Endothelial cell of umbilical vein (primary cell): ENCODE results near the gene OAF. TPM values are rescaled to one million over a fixed set of nuclear protein-coding genes. Genes with fewer than 3 reads are reported as not detected.

Source experiments
- BruUV-seq: library from RNA; stranded (reverse); fragments of 400-500 nt; replicated peaks from 2 replicates; lab custom pipeline; 2021; lab: Mats Ljungman, UMichigan
- CTCF ChIA-PET: fragments of 300-600, 350-600 bp; sonication (Branson Sonifier 250); formaldehyde crosslinking; loops from one replicate; lab custom pipeline; 2021; ENCODE audit warnings: antibody characterized with exemption, inconsistent platforms; lab: Charles Lee
- POLR2A ChIA-PET: fragments of 300-600, 350-600 bp; sonication (Branson Sonifier 250); formaldehyde crosslinking; loops from one replicate; lab custom pipeline; 2021; ENCODE audit warnings: antibody characterized with exemption, inconsistent platforms; lab: Charles Lee
- DNase-seq: peaks from one replicate; pipeline ENCODE4 v3.0.0-alpha.2; 2011; ENCODE audit warnings: low read depth, low spot score
- FAIRE-seq: peaks from 2 replicates; lab custom pipeline; 2011; peaks lifted over from hg19 to GRCh38; lab: Jason Lieb, UNC
- H2AFZ ChIP-seq: 2 replicates; pipeline ENCODE4 v1.6.0; 2012; ENCODE audit warnings: low read depth, low read length, control low read depth, inconsistent platforms
- H3K27ac ChIP-seq: 2 replicates; pipeline ENCODE4 v1.5.1; 2011; ENCODE audit warnings: low read depth, mild to moderate bottlenecking, control low read depth, low read length, moderate library complexity; ENCODE audit not compliant: insufficient read depth
- H3K27me3 ChIP-seq, 2 experiments: 2 replicates each; pipeline versions ENCODE4 v1.6.0 to v1.6.1; 2011; ENCODE audit warnings: low read length in 2 of 2, mixed read lengths in 1 of 2; ENCODE audit not compliant: control insufficient read depth in 2 of 2, insufficient read depth in 2 of 2
- H3K36me3 ChIP-seq, 2 experiments: 2 replicates in 1 of 2; 3 replicates in 1 of 2; pipeline ENCODE4 v1.5.1; 2011; ENCODE audit warnings: low read length in 2 of 2, mild to moderate bottlenecking in 1 of 2, moderate library complexity in 1 of 2; ENCODE audit not compliant: control insufficient read depth in 2 of 2, insufficient read depth in 2 of 2; ENCODE audit errors: extremely low read depth in 1 of 2
- H3K4me1 ChIP-seq: 3 replicates; pipeline ENCODE4 v1.5.1; 2011; ENCODE audit warnings: mild to moderate bottlenecking, low read length; ENCODE audit not compliant: control insufficient read depth, insufficient read depth; ENCODE audit errors: extremely low read depth
- H3K4me2 ChIP-seq: 2 replicates; pipeline ENCODE4 v1.6.1; 2011; ENCODE audit warnings: low read length, control low read depth, mixed read lengths; ENCODE audit not compliant: insufficient read depth
- H3K4me3 ChIP-seq, 3 experiments: fragments of 200-600 bp in 1 of 3; sonication (generic), shearing (Covaris generic) in 1 of 3; replicated peaks in 1 of 3; 2 replicates each; pipeline ENCODE4 v1.5.1; 2011 to 2016; ENCODE audit warnings: control low read depth in 3 of 3, low read length in 3 of 3, mild to moderate bottlenecking in 2 of 3, inconsistent platforms in 1 of 3, low read depth in 1 of 3, moderate library complexity in 1 of 3; ENCODE audit not compliant: insufficient read depth in 1 of 3
- H3K79me2 ChIP-seq: 2 replicates; pipeline ENCODE4 v1.6.0; 2012; ENCODE audit warnings: low read length, inconsistent platforms; ENCODE audit not compliant: control insufficient read depth, insufficient read depth
- H3K9ac ChIP-seq: replicated peaks from 2 replicates; pipeline ENCODE3; 2011; ENCODE audit warnings: low read length, control low read depth; ENCODE audit not compliant: insufficient read depth; ENCODE audit errors: extremely low read depth
- H3K9me1 ChIP-seq: replicated peaks from 3 replicates; pipeline ENCODE4 v1.6.0; 2011; ENCODE audit warnings: mild to moderate bottlenecking, low read length; ENCODE audit not compliant: control insufficient read depth, insufficient read depth; ENCODE audit errors: extremely low read depth
- H3K9me3 ChIP-seq: replicated peaks from 2 replicates; pipeline ENCODE4 v1.5.1; 2012; ENCODE audit warnings: low read length, inconsistent platforms; ENCODE audit not compliant: control insufficient read depth, insufficient read depth
- H4K20me1 ChIP-seq: replicated peaks from 2 replicates; pipeline ENCODE3; 2011; ENCODE audit warnings: mild to moderate bottlenecking, low read length; ENCODE audit not compliant: control insufficient read depth, insufficient read depth; ENCODE audit errors: extremely low read depth
- CTCF ChIP-seq, 2 donors: IDR thresholded peaks; 1 replicate in 1 of 2; 2 replicates in 1 of 2; pipeline ENCODE4 v1.5.1; 2011; ENCODE audit warnings: low read length in 2 of 2, mild to moderate bottlenecking in 2 of 2, moderate library complexity in 2 of 2, control low read depth in 1 of 2, inconsistent platforms in 1 of 2, low read depth in 1 of 2; ENCODE audit not compliant: insufficient read depth in 1 of 2; ENCODE audit errors: extremely low read depth in 1 of 2
- EZH2 ChIP-seq: IDR thresholded peaks from 2 replicates; pipeline ENCODE4 v1.6.1; 2012; ENCODE audit warnings: borderline replicate concordance, low read depth, mild to moderate bottlenecking, moderate library complexity, low read length, inconsistent platforms; ENCODE audit not compliant: severe bottlenecking
- FOS ChIP-seq: IDR thresholded peaks from 2 replicates; pipeline ENCODE4 v1.6.1; 2011; ENCODE audit warnings: mild to moderate bottlenecking, low read length, moderate library complexity, borderline replicate concordance; ENCODE audit not compliant: insufficient read depth
- GATA2 ChIP-seq: IDR thresholded peaks from 2 replicates; pipeline ENCODE4 v1.7.0; 2011; ENCODE audit warnings: low read depth, mild to moderate bottlenecking, moderate library complexity, mixed read lengths, low read length; ENCODE audit not compliant: insufficient read length, insufficient read depth
- JUN ChIP-seq: IDR thresholded peaks from 2 replicates; pipeline ENCODE4 v1.6.1; 2011; ENCODE audit warnings: borderline replicate concordance, low read depth; ENCODE audit not compliant: insufficient read length, insufficient read depth
- MYC ChIP-seq: IDR thresholded peaks from one replicate; pipeline ENCODE4 v1.6.1; 2011; ENCODE audit warnings: mild to moderate bottlenecking, low read depth, low read length
- POLR2A ChIP-seq: IDR thresholded peaks from 2 replicates; pipeline ENCODE4 v1.6.1; 2012; ENCODE audit warnings: low read depth, mild to moderate bottlenecking, control low read depth, low read length
- POLR2AphosphoS5 ChIP-seq: IDR thresholded peaks from 2 replicates; pipeline ENCODE4 v1.6.1; 2012; ENCODE audit warnings: low read depth, mild to moderate bottlenecking, control low read depth, low read length, moderate library complexity; ENCODE audit not compliant: insufficient read depth
- dilution Hi-C: fragments of 300-500 bp; cut with MboI; formaldehyde crosslinking; loops from one replicate; pipeline ENCODE4 v1.15.0; 2019; ENCODE audit warnings: low sequenced_read_pairs; ENCODE audit not compliant: extremely low pct_ligation_motif_present
- intact Hi-C: fragments of 100-400 bp; cut with micrococcal nuclease; formaldehyde crosslinking; loops from one replicate; pipeline ENCODE4 v1.10.0; 2022
- polyA plus RNA-seq, 4 experiments: library from polyadenylated mRNA; depleted of rRNA in 3 of 4; stranded (reverse) in 3 of 4; unstranded in 1 of 4; fragments of >200 nt; gene quantifications; 2 replicates each; pipeline versions ENCODE4 v1.2.1 to v1.2.3, GENCODE V29; 2011 to 2012; ENCODE audit warnings: missing spikeins in 1 of 4
- total RNA-seq: library from RNA; stranded (reverse); gene quantifications from 2 replicates; pipeline ENCODE4 v1.2.3, GENCODE V29; 2021
- TF ChIP-seq, protein P1 (sequence below): IDR thresholded peaks from 2 replicates; pipeline ENCODE4 v1.6.1; 2011; ENCODE audit not compliant: insufficient read depth, insufficient read length

Gene OAF
- total and polyA plus RNA-seq, 2 donors (not counting 3 experiments of a cell fraction or from before 2014, with no cell fraction given): 32.1 to 33.8 TPM

DNA sequence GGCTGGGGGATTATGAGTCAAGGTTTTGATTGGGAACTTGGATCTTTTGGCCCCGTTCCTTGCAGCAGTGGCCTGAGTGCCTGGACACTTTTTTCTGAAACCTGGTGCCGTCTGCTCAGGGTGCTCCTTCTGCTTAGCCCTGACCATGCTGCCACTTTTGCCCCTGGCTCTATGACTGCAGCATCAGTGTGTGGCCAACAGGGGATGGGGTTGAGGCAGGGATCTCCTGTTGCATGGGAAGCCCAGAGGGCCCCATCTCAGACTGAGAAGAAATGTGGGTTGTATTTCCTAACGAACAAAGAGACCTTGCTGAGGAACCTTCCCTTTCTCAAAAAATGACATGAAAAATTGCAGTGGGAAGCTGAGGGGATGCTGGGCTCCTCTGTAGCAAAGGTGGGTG, 47.8 kb downstream of the OAF start:
- no TSS peak for BruUV-seq
- Histone ChIP-seq H4K20me1 (no peaks in the 10 kb centered on the region), H3K27ac (no peak overlapping the region), H3K79me2 (no peaks in the 10 kb centered on the region), H3K36me3 (no peaks in the 10 kb centered on the region), H3K27me3 (peaks cover 16 to 22% of the 10 kb centered on the region in 2 experiments), H2AFZ (no peak overlapping the region), H3K9me3 (no peaks in the 10 kb centered on the region), H3K4me2 (no peak overlapping the region), H3K9ac (no peak overlapping the region), H3K4me3 (no peak overlapping the region), H3K4me1 (no peaks in the 10 kb centered on the region), H3K9me1 (no peaks in the 10 kb centered on the region)
- TF ChIP-seq JUN: no peak
- intact Hi-C loops: no loop called here
- FAIRE-seq (no peak), DNase-seq (no peak)
- ChIA-PET CTCF (interaction anchor here (1.2 to 3.2 kb wide), 3 partner anchors 10 to 45 kb away, joined by 3 to 20 read pairs (median 7); no protein-coding TSS in a partner anchor), POLR2A (no interaction called here)
- dilution Hi-C loops: no loop called here

DNA sequence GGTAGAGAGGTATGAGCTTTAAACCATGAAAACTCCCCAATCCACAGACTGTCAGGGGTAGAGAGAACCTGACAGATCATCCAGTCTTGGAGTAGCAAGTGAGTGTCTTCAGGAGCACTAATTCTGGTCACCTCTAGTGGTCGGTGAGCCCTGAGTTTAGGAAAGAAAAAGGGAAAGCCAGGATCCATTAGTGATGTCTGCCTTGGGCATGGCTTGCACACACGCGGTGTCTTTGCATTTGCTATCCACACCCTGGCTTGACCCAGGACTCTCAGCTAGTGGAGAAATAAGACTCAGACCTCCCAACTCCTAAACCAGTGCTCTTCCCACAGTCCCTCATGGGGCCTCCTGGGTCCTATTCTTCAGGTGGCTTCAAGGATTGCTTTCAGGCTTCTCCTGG, 48.4 kb downstream of the OAF start:
- CTCF ChIA-PET: interaction anchor here (3.2 kb wide), 1 partner anchor 44 kb away, joined by 20 read pairs; no protein-coding TSS in a partner anchor
- DNase-seq (no peak), FAIRE-seq (no peak)
- Histone ChIP-seq H2AFZ (no peak overlapping the region), H3K4me3 (no peak overlapping the region), H3K9me1 (no peaks in the 10 kb centered on the region), H3K4me1 (no peaks in the 10 kb centered on the region), H3K9ac (no peak overlapping the region), H3K27ac (no peak overlapping the region), H3K79me2 (no peaks in the 10 kb centered on the region), H3K9me3 (no peaks in the 10 kb centered on the region), H3K36me3 (no peaks in the 10 kb centered on the region), H3K4me2 (no peak overlapping the region), H3K27me3 (peaks cover 16 to 21% of the 10 kb centered on the region in 2 experiments), H4K20me1 (no peaks in the 10 kb centered on the region)
- intact Hi-C loops: no loop called here
- TF ChIP-seq CTCF (IDR thresholded peaks at IDR 0.05; ENCODE audit: extremely low read depth in 1 of 2, insufficient read depth in 1 of 2, low read depth in 1 of 2, low read length in 2 of 2): no peak
- no peak for TF ChIP-seq JUN
- TF ChIP-seq MYC: no peak
- TF ChIP-seq POLR2A: no peak
- TF ChIP-seq, protein P1, sequence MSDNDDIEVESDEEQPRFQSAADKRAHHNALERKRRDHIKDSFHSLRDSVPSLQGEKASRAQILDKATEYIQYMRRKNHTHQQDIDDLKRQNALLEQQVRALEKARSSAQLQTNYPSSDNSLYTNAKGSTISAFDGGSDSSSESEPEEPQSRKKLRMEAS: no peak
- no peak for TF ChIP-seq GATA2
- TF ChIP-seq FOS: no peak
- TF ChIP-seq POLR2AphosphoS5: no peak
- TF ChIP-seq EZH2: no peak
- dilution Hi-C loops: no loop called here
- POLR2A ChIA-PET: no interaction called here
- no TSS peak for BruUV-seq
